Prostate gland (tissue), 2 donors: ENCODE results near the gene COL5A1.

Experiments used
- CTCF ChIP-seq, 4 experiments: fragments of 200-600 bp in 2 of 4; fragments of 450-650 bp in 2 of 4; sonication (generic) in 2 of 4; IDR thresholded peaks; 1 replicate in 3 of 4; 2 replicates in 1 of 4; pipeline ENCODE4 v1.5.1; 2016 to 2019; ENCODE audit warnings: antibody characterized with exemption in 4 of 4, mild to moderate bottlenecking in 2 of 4, moderate library complexity in 2 of 4
- POLR2A ChIP-seq: fragments of 450-650 bp; IDR thresholded peaks from one replicate; pipeline ENCODE4 v1.6.1; 2016; ENCODE audit warnings: antibody characterized with exemption, mild to moderate bottlenecking

GRCh38 chr9:134796882-134797281, 155.3 kb downstream of the COL5A1 start:
- no peak for TF ChIP-seq CTCF (IDR thresholded peaks at IDR 0.05)
- TF ChIP-seq POLR2A: no peak
